Astrocyte (in vitro differentiated cells and primary cell): ENCODE measurements around the gene LIPC. TPM values are rescaled to one million over a fixed set of nuclear protein-coding genes. Genes with fewer than 3 reads are reported as not detected.

Source experiments
- DNase-seq: peaks from one replicate; pipeline ENCODE4 v3.0.0-alpha.2; 2010; ENCODE audit warnings: low read depth
- FAIRE-seq: peaks from 2 replicates; lab custom pipeline; 2011; peaks lifted over from hg19 to GRCh38; lab: Jason Lieb, UNC
- H2AFZ ChIP-seq: 2 replicates; pipeline ENCODE4 v1.6.0; 2012; ENCODE audit warnings: low read depth, low read length, inconsistent platforms
- H3K27ac ChIP-seq: 2 replicates; pipeline ENCODE4 v1.5.1; 2011; ENCODE audit warnings: low read depth, low read length, inconsistent platforms
- H3K27me3 ChIP-seq: 2 replicates; pipeline ENCODE4 v1.6.0; 2011; ENCODE audit warnings: low read length, inconsistent platforms; ENCODE audit not compliant: insufficient read depth
- H3K36me3 ChIP-seq: 2 replicates; pipeline ENCODE4 v1.5.1; 2011; ENCODE audit warnings: low read length, inconsistent platforms; ENCODE audit not compliant: insufficient read depth
- H3K4me1 ChIP-seq: 2 replicates; pipeline ENCODE4 v1.5.1; 2011; ENCODE audit warnings: low read length, inconsistent platforms; ENCODE audit not compliant: insufficient read depth
- H3K4me2 ChIP-seq: 2 replicates; pipeline ENCODE4 v1.6.0; 2012; ENCODE audit warnings: low read length, inconsistent platforms
- H3K4me3 ChIP-seq: 2 replicates; pipeline ENCODE4 v1.5.1; 2011; ENCODE audit warnings: low read depth, mild to moderate bottlenecking, low read length, inconsistent platforms; ENCODE audit not compliant: insufficient read depth
- H3K79me2 ChIP-seq: 2 replicates; pipeline ENCODE4 v1.6.0; 2012; ENCODE audit warnings: mild to moderate bottlenecking, low read length, inconsistent platforms; ENCODE audit not compliant: insufficient read depth
- H3K9ac ChIP-seq: 2 replicates; pipeline ENCODE4 v1.6.0; 2012; ENCODE audit warnings: mild to moderate bottlenecking, low read length, inconsistent platforms
- H3K9me3 ChIP-seq: 2 replicates; pipeline ENCODE4 v1.5.1; 2012; ENCODE audit warnings: low read depth, mild to moderate bottlenecking, low read length, inconsistent platforms; ENCODE audit not compliant: insufficient read depth
- H4K20me1 ChIP-seq: 2 replicates; pipeline ENCODE4 v1.6.0; 2012; ENCODE audit warnings: low read length, inconsistent platforms; ENCODE audit not compliant: insufficient read depth
- H3K27ac Mint-ChIP-seq: one replicate; pipeline ENCODE4 v1.8.0; 2021; ENCODE audit warnings: mild to moderate bottlenecking, mixed read lengths; ENCODE audit not compliant: unreplicated experiment
- H3K27me3 Mint-ChIP-seq: one replicate; pipeline ENCODE4 v1.8.0; 2021; ENCODE audit warnings: low read depth, mixed read lengths; ENCODE audit not compliant: unreplicated experiment
- H3K36me3 Mint-ChIP-seq: one replicate; pipeline ENCODE4 v1.8.0; 2021; ENCODE audit warnings: low read depth, mixed read lengths; ENCODE audit not compliant: unreplicated experiment
- H3K4me1 Mint-ChIP-seq: one replicate; pipeline ENCODE4 v1.8.0; 2021; ENCODE audit warnings: low read depth, mixed read lengths; ENCODE audit not compliant: unreplicated experiment
- H3K4me3 Mint-ChIP-seq: one replicate; pipeline ENCODE4 v1.8.0; 2021; ENCODE audit warnings: mild to moderate bottlenecking, moderate library complexity, mixed read lengths; ENCODE audit not compliant: unreplicated experiment
- H3K9me3 Mint-ChIP-seq: one replicate; pipeline ENCODE4 v1.8.0; 2021; ENCODE audit warnings: mild to moderate bottlenecking, mixed read lengths; ENCODE audit not compliant: unreplicated experiment
- CTCF ChIP-seq: IDR thresholded peaks from 2 replicates; pipeline ENCODE4 v1.5.1; 2011; ENCODE audit warnings: low read depth, mild to moderate bottlenecking, inconsistent platforms, low read length, moderate library complexity; ENCODE audit not compliant: insufficient read depth
- EZH2 ChIP-seq: IDR thresholded peaks from 2 replicates; pipeline ENCODE4 v1.6.1; 2012; ENCODE audit warnings: mild to moderate bottlenecking, low read length, inconsistent platforms; ENCODE audit not compliant: insufficient read depth
- total RNA-seq: library from RNA; stranded (reverse); gene quantifications from 2 replicates; pipeline ENCODE4 v1.2.1, GENCODE V29; 2021

Gene LIPC
- total RNA-seq, 1 donor from 2014 or later, result not detected

GRCh38 chr15:58452775-58453174 lies 21.0 kb downstream of the LIPC start:
- peaks cover 9% of the 10 kb centered on the region for H3K4me1 ChIP-seq
- H3K79me2 ChIP-seq, result no peaks in the 10 kb centered on the region
- TF ChIP-seq EZH2 (no peak), CTCF (no peak)
- no peak overlapping the region for H3K9ac ChIP-seq
- Mint-ChIP-seq H3K4me1 (peaks cover 9% of the 10 kb centered on the region), H3K4me3 (no peak overlapping the region), H3K27ac (no peak overlapping the region), H3K9me3 (no peaks in the 10 kb centered on the region), H3K36me3 (peaks cover 1% of the 10 kb centered on the region), H3K27me3 (peaks cover 20% of the 10 kb centered on the region)
- no peak for FAIRE-seq
- no peaks in the 10 kb centered on the region for H3K9me3 ChIP-seq
- H3K36me3 ChIP-seq, result no peaks in the 10 kb centered on the region
- no peaks in the 10 kb centered on the region for H4K20me1 ChIP-seq
- H3K4me3 ChIP-seq, result no peak overlapping the region
- no peak overlapping the region for H2AFZ ChIP-seq
- peaks cover 43% of the 10 kb centered on the region for H3K27me3 ChIP-seq
- no peak overlapping the region for H3K4me2 ChIP-seq
- DNase-seq, result no peak
- no peak overlapping the region for H3K27ac ChIP-seq

GRCh38 chr15:58453931-58454793 lies 22.4 kb downstream of the LIPC start:
- peaks cover 20% of the 10 kb centered on the region for H3K4me1 Mint-ChIP-seq
- no peak overlapping the region for H3K4me2 ChIP-seq

More at GRCh38 chr15:58453931-58454793, 22.4 kb downstream of the LIPC start:
- H3K27ac Mint-ChIP-seq, result no peak overlapping the region
- H3K4me3 ChIP-seq, result no peak overlapping the region
- H3K27me3 Mint-ChIP-seq, result peaks cover 20% of the 10 kb centered on the region
- H3K4me1 ChIP-seq, result peaks cover 12% of the 10 kb centered on the region
- TF ChIP-seq EZH2 (no peak), CTCF (no peak)
- peaks cover 39% of the 10 kb centered on the region for H3K27me3 ChIP-seq
- H3K4me3 Mint-ChIP-seq, result no peak overlapping the region
- H3K36me3 Mint-ChIP-seq, result peaks cover 1% of the 10 kb centered on the region
- no peaks in the 10 kb centered on the region for H4K20me1 ChIP-seq
- FAIRE-seq, result no peak
- H3K36me3 ChIP-seq, result no peaks in the 10 kb centered on the region
- H3K9me3 ChIP-seq, result no peaks in the 10 kb centered on the region
- H3K9ac ChIP-seq, result no peak overlapping the region
- H3K27ac ChIP-seq, result no peak overlapping the region
- H3K79me2 ChIP-seq, result no peaks in the 10 kb centered on the region
- DNase-seq, result no peak
- no peak overlapping the region for H2AFZ ChIP-seq
- no peaks in the 10 kb centered on the region for H3K9me3 Mint-ChIP-seq
